Hepatocyte (in vitro differentiated cells): ENCODE measurements around the gene APOA1.

Source experiments
- EZH2 ChIP-seq: fragments of 200-600 bp; sonication (generic); IDR thresholded peaks from 2 replicates; pipeline ENCODE4 v1.6.1; 2016; ENCODE audit warnings: antibody characterized with exemption, mild to moderate bottlenecking, borderline replicate concordance
- TF ChIP-seq, protein P1 (sequence below): fragments of 200-600 bp; sonication (generic); IDR thresholded peaks from 2 replicates; pipeline ENCODE4 v1.5.1; 2016; ENCODE audit warnings: antibody characterized with exemption, mild to moderate bottlenecking; ENCODE audit not compliant: poor library complexity

DNA sequence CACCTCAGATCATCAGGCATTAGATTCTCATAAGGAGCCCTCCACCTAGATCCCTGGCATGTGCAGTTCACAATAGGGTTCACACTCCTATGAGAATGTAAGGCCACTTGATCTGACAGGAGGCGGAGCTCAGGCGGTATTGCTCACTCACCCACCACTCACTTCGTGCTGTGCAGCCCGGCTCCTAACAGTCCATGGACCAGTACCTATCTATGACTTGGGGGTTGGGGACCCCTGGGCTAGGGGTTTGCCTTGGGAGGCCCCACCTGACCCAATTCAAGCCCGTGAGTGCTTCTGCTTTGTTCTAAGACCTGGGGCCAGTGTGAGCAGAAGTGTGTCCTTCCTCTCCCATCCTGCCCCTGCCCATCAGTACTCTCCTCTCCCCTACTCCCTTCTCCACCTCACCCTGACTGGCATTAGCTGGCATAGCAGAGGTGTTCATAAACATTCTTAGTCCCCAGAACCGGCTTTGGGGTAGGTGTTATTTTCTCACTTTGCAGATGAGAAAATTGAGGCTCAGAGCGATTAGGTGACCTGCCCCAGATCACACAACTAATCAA lies 5.6 kb downstream of the APOA1 start:
- TF ChIP-seq, protein P1, sequence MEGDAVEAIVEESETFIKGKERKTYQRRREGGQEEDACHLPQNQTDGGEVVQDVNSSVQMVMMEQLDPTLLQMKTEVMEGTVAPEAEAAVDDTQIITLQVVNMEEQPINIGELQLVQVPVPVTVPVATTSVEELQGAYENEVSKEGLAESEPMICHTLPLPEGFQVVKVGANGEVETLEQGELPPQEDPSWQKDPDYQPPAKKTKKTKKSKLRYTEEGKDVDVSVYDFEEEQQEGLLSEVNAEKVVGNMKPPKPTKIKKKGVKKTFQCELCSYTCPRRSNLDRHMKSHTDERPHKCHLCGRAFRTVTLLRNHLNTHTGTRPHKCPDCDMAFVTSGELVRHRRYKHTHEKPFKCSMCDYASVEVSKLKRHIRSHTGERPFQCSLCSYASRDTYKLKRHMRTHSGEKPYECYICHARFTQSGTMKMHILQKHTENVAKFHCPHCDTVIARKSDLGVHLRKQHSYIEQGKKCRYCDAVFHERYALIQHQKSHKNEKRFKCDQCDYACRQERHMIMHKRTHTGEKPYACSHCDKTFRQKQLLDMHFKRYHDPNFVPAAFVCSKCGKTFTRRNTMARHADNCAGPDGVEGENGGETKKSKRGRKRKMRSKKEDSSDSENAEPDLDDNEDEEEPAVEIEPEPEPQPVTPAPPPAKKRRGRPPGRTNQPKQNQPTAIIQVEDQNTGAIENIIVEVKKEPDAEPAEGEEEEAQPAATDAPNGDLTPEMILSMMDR, result no peak
- no peak for TF ChIP-seq EZH2
